ENCODE results near the gene SLC40A1. TPM values are rescaled to one million over a fixed set of nuclear protein-coding genes. Genes with fewer than 3 reads are reported as not detected.
A peak's percentile ranks its signal among the peaks of the same experiment; 100 is the strongest.

SLC40A1 gene
- total and polyA plus RNA-seq, 4 donors = 97.4 to 572 (median 168) TPM

GRCh38 chr2:189521699-189522434 is 58.7 kb downstream of the SLC40A1 start:
- TF ChIP-seq JUND (IDR thresholded peaks at IDR 0.05) (peak in 1 of 2 donors; percentile 30), SP1 (IDR thresholded peaks at IDR 0.05) (peak; percentile 55), NR2F2 (IDR thresholded peaks at IDR 0.05) (no peak), MAX (IDR thresholded peaks at IDR 0.05) (no peak), RXRA (IDR thresholded peaks at IDR 0.05) (peak; percentile 32 to 51), YY1 (IDR thresholded peaks at IDR 0.05) (peak; percentile 95), RAD21 (IDR thresholded peaks at IDR 0.05) (peak in 1 of 2 donors; percentile 31), TAF1 (conservative IDR thresholded peaks at IDR 0.05) (no peak), HNF4A (conservative IDR thresholded peaks at IDR 0.05) (peak in 1 of 2 donors; percentile 74), EGR1 (IDR thresholded peaks at IDR 0.05; ENCODE audit: low read depth in 2 of 2) (no peak), FOXA2 (IDR thresholded peaks at IDR 0.05) (peak; percentile 96), HNF4G (IDR thresholded peaks at IDR 0.05) (no peak), GABPA (IDR thresholded peaks at IDR 0.05 in 1 of 2, conservative IDR thresholded peaks at IDR 0.05 in 1 of 2) (no peak), FOXA1 (IDR thresholded peaks at IDR 0.05) (peak; percentile 96)
- TF ChIP-seq, protein P1, sequence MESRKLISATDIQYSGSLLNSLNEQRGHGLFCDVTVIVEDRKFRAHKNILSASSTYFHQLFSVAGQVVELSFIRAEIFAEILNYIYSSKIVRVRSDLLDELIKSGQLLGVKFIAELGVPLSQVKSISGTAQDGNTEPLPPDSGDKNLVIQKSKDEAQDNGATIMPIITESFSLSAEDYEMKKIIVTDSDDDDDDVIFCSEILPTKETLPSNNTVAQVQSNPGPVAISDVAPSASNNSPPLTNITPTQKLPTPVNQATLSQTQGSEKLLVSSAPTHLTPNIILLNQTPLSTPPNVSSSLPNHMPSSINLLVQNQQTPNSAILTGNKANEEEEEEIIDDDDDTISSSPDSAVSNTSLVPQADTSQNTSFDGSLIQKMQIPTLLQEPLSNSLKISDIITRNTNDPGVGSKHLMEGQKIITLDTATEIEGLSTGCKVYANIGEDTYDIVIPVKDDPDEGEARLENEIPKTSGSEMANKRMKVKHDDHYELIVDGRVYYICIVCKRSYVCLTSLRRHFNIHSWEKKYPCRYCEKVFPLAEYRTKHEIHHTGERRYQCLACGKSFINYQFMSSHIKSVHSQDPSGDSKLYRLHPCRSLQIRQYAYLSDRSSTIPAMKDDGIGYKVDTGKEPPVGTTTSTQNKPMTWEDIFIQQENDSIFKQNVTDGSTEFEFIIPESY (IDR thresholded peaks at IDR 0.05) = no peak
- TF ChIP-seq, protein P2, sequence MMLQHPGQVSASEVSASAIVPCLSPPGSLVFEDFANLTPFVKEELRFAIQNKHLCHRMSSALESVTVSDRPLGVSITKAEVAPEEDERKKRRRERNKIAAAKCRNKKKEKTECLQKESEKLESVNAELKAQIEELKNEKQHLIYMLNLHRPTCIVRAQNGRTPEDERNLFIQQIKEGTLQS (IDR thresholded peaks at IDR 0.05) = no peak
- TF ChIP-seq, protein P3, sequence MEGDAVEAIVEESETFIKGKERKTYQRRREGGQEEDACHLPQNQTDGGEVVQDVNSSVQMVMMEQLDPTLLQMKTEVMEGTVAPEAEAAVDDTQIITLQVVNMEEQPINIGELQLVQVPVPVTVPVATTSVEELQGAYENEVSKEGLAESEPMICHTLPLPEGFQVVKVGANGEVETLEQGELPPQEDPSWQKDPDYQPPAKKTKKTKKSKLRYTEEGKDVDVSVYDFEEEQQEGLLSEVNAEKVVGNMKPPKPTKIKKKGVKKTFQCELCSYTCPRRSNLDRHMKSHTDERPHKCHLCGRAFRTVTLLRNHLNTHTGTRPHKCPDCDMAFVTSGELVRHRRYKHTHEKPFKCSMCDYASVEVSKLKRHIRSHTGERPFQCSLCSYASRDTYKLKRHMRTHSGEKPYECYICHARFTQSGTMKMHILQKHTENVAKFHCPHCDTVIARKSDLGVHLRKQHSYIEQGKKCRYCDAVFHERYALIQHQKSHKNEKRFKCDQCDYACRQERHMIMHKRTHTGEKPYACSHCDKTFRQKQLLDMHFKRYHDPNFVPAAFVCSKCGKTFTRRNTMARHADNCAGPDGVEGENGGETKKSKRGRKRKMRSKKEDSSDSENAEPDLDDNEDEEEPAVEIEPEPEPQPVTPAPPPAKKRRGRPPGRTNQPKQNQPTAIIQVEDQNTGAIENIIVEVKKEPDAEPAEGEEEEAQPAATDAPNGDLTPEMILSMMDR (IDR thresholded peaks at IDR 0.05; ENCODE audit: low read depth, low read length, missing input control) = peak; percentile 24
- TF ChIP-seq, protein P4, sequence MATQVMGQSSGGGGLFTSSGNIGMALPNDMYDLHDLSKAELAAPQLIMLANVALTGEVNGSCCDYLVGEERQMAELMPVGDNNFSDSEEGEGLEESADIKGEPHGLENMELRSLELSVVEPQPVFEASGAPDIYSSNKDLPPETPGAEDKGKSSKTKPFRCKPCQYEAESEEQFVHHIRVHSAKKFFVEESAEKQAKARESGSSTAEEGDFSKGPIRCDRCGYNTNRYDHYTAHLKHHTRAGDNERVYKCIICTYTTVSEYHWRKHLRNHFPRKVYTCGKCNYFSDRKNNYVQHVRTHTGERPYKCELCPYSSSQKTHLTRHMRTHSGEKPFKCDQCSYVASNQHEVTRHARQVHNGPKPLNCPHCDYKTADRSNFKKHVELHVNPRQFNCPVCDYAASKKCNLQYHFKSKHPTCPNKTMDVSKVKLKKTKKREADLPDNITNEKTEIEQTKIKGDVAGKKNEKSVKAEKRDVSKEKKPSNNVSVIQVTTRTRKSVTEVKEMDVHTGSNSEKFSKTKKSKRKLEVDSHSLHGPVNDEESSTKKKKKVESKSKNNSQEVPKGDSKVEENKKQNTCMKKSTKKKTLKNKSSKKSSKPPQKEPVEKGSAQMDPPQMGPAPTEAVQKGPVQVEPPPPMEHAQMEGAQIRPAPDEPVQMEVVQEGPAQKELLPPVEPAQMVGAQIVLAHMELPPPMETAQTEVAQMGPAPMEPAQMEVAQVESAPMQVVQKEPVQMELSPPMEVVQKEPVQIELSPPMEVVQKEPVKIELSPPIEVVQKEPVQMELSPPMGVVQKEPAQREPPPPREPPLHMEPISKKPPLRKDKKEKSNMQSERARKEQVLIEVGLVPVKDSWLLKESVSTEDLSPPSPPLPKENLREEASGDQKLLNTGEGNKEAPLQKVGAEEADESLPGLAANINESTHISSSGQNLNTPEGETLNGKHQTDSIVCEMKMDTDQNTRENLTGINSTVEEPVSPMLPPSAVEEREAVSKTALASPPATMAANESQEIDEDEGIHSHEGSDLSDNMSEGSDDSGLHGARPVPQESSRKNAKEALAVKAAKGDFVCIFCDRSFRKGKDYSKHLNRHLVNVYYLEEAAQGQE (IDR thresholded peaks at IDR 0.05) = peak; percentile 17
- H3K9me3 ChIP-seq (ENCODE audit: control insufficient read depth in 4 of 4, low read length in 3 of 4) = no peaks in the 10 kb centered on the region
- no peak overlapping the region for H3K9ac ChIP-seq (ENCODE audit: low read depth in 1 of 2, low read length in 2 of 2)
- H3K36me3 ChIP-seq (ENCODE audit: control insufficient read depth in 4 of 4, insufficient read depth in 3 of 4, low read depth in 1 of 4, low read length in 3 of 4) = no peaks in the 10 kb centered on the region
- DNase-seq (ENCODE audit: low spot score) = no peak
- H3K27me3 ChIP-seq (ENCODE audit: control insufficient read depth in 4 of 4, insufficient read depth in 4 of 4, low read length in 3 of 4) = no peaks in the 10 kb centered on the region
- WGBS = 89% methylated on average over 2 of the region's 2 CpGs
- no peak overlapping the region for H3K4me3 ChIP-seq (ENCODE audit: low read depth in 1 of 3, low read length in 3 of 3)
- H3K27ac ChIP-seq (ENCODE audit: low read depth in 1 of 2, low read length in 2 of 2) = peak overlapping the region; percentile 75 to 86
- peaks cover 0 to 28% (median 17%) of the 10 kb centered on the region in 4 donors for H3K4me1 ChIP-seq (ENCODE audit: control insufficient read depth in 4 of 4, insufficient read depth in 4 of 4, low read length in 3 of 4)
